ENCODE data around the gene PLPPR5.

PLPPR5 gene

GRCh38 chr1:98903726-98904125 lies 100.9 kb downstream of the PLPPR5 start:
- Histone ChIP-seq H3K36me3 (ENCODE audit: control insufficient read depth in 2 of 2, insufficient read depth in 1 of 2, low read length in 2 of 2) (no peaks in the 10 kb centered on the region), H3K4me3 (ENCODE audit: low read depth, low read length) (no peak overlapping the region), H3K9me3 (ENCODE audit: control insufficient read depth, insufficient read depth, low read depth, low read length) (no peaks in the 10 kb centered on the region), H3K4me1 (ENCODE audit: control insufficient read depth, insufficient read depth, low read length) (no peaks in the 10 kb centered on the region), H3K27ac (ENCODE audit: extremely low read depth, low read depth, low read length) (no peak overlapping the region)
- ChIA-PET CTCF (no interaction called here), POLR2A (interaction anchor here (0.7 kb wide), 1 partner anchor 145 kb away, joined by 6 read pairs; no protein-coding TSS in a partner anchor)
- TF ChIP-seq ZNF544 (tag by site-specific recombination; IDR thresholded peaks at IDR 0.05) (no peak), ZNF580 (tag by site-specific recombination; IDR thresholded peaks at IDR 0.05) (no peak), ZNF23 (tag by site-specific recombination; IDR thresholded peaks at IDR 0.05; ENCODE audit: borderline replicate concordance) (no peak), FEZF1 (tag by site-specific recombination; IDR thresholded peaks at IDR 0.05) (no peak), ZNF239 (tag by site-specific recombination; IDR thresholded peaks at IDR 0.05) (no peak)

GRCh38 chr1:98903261-98903660 lies 101.4 kb downstream of the PLPPR5 start:
- no peaks in the 10 kb centered on the region for H3K9me3 ChIP-seq (ENCODE audit: control insufficient read depth, insufficient read depth, low read depth, low read length)
- no peaks in the 10 kb centered on the region for H3K36me3 ChIP-seq (ENCODE audit: control insufficient read depth in 2 of 2, insufficient read depth in 1 of 2, low read length in 2 of 2)
- ChIA-PET POLR2A (no interaction called here), CTCF (no interaction called here)
- no peaks in the 10 kb centered on the region for H3K4me1 ChIP-seq (ENCODE audit: control insufficient read depth, insufficient read depth, low read length)
- TF ChIP-seq SETDB1 (IDR thresholded peaks at IDR 0.05; ENCODE audit: insufficient read length, low read length) = no peak
- TF ChIP-seq GFI1B (tag by site-specific recombination; IDR thresholded peaks at IDR 0.05) = no peak
- TF ChIP-seq ZNF37A (tag by site-specific recombination; IDR thresholded peaks at IDR 0.05) = no peak
- no peak for TF ChIP-seq ZNF223 (tag by site-specific recombination; IDR thresholded peaks at IDR 0.05)
- TF ChIP-seq ZNF707 (tag by site-specific recombination; IDR thresholded peaks at IDR 0.05) = no peak
- no peak for TF ChIP-seq ZFP3 (tag by site-specific recombination; IDR thresholded peaks at IDR 0.05; ENCODE audit: low read depth)
- no peak for TF ChIP-seq YY2 (tag by site-specific recombination; IDR thresholded peaks at IDR 0.05)
- TF ChIP-seq ZNF311 (tag by site-specific recombination; IDR thresholded peaks at IDR 0.05; ENCODE audit: borderline replicate concordance) = no peak
- no peak overlapping the region for H3K27ac ChIP-seq (ENCODE audit: extremely low read depth, low read depth, low read length)
- H3K4me3 ChIP-seq (ENCODE audit: low read depth, low read length) = no peak overlapping the region

- Histone ChIP-seq H3K27ac (ENCODE audit: extremely low read depth, low read depth, low read length) (no peak overlapping the region), H3K9me3 (ENCODE audit: control insufficient read depth, insufficient read depth, low read depth, low read length) (no peaks in the 10 kb centered on the region), H3K4me1 (ENCODE audit: control insufficient read depth, insufficient read depth, low read length) (no peaks in the 10 kb centered on the region), H3K36me3 (ENCODE audit: control insufficient read depth in 2 of 2, insufficient read depth in 1 of 2, low read length in 2 of 2) (no peaks in the 10 kb centered on the region), H3K4me3 (ENCODE audit: low read depth, low read length) (no peak overlapping the region)
- TF ChIP-seq ZNF146 (tag by site-specific recombination; IDR thresholded peaks at IDR 0.05) (no peak), ZNF114 (tag by site-specific recombination; IDR thresholded peaks at IDR 0.05) (no peak), ZNF184 (tag by site-specific recombination; IDR thresholded peaks at IDR 0.05) (no peak), SETDB1 (IDR thresholded peaks at IDR 0.05; ENCODE audit: insufficient read length, low read length) (no peak), ZNF830 (tag by site-specific recombination; IDR thresholded peaks at IDR 0.05; ENCODE audit: low read depth) (no peak), ZNF639 (tag by site-specific recombination; IDR thresholded peaks at IDR 0.05) (no peak)
- ChIA-PET POLR2A (no interaction called here), CTCF (interaction anchor here (0.6 kb wide), 1 partner anchor 14 kb away, joined by 3 read pairs; no protein-coding TSS in a partner anchor)
Observed at GRCh38 chr1:98898940-98899339, 105.7 kb downstream of the PLPPR5 start.

GRCh38 chr1:98897479-98897878 lies 107.2 kb downstream of the PLPPR5 start:
- H3K9me3 ChIP-seq (ENCODE audit: control insufficient read depth, insufficient read depth, low read depth, low read length) = no peaks in the 10 kb centered on the region
- POLR2A ChIA-PET = no interaction called here
- H3K4me1 ChIP-seq (ENCODE audit: control insufficient read depth, insufficient read depth, low read length) = no peaks in the 10 kb centered on the region
- CTCF ChIA-PET = no interaction called here
- no peak overlapping the region for H3K4me3 ChIP-seq (ENCODE audit: low read depth, low read length)
- no peak for TF ChIP-seq IKZF3 (tag by site-specific recombination; IDR thresholded peaks at IDR 0.05)
- no peak for TF ChIP-seq ZNF837 (tag by site-specific recombination; IDR thresholded peaks at IDR 0.05)
- TF ChIP-seq ZFHX2 (tag by site-specific recombination; conservative IDR thresholded peaks at IDR 0.05) = no peak
- no peaks in the 10 kb centered on the region for H3K36me3 ChIP-seq (ENCODE audit: control insufficient read depth in 2 of 2, insufficient read depth in 1 of 2, low read length in 2 of 2)
- H3K27ac ChIP-seq (ENCODE audit: extremely low read depth, low read depth, low read length) = no peak overlapping the region

Data from HEK293 (cell line).